IPS-NIHi11 (cell line): ENCODE measurements around the gene PTBP3.
"Not testable (repeated sequence)": the region's sequence is repeated elsewhere in the genome, so short reads cannot be mapped to it uniquely, and the experiment has no call there.

Source experiments
- DNase-seq: peaks from one replicate; pipeline ENCODE4 v3.0.0; 2012; ENCODE audit warnings: mixed read lengths, low spot score

The PTBP3 gene

GRCh38 chr9:112268413-112268812 lies 65.0 kb downstream of the PTBP3 start:
- DNase-seq = no peak

GRCh38 chr9:112267086-112267485 lies 66.3 kb downstream of the PTBP3 start:
- DNase-seq = not testable (repeated sequence)

GRCh38 chr9:112265391-112265790 lies 68.0 kb downstream of the PTBP3 start:
- DNase-seq = no peak

- DNase-seq = no peak
Measured at GRCh38 chr9:112262577-112262976, 70.8 kb downstream of the PTBP3 start.

- DNase-seq = no peak
Measured at GRCh38 chr9:112261133-112261532, 72.3 kb downstream of the PTBP3 start.

- no peak for DNase-seq
Measured at GRCh38 chr9:112258106-112258505, 75.3 kb downstream of the PTBP3 start.

- DNase-seq = no peak
Measured at GRCh38 chr9:112252194-112252593, 81.2 kb downstream of the PTBP3 start.

GRCh38 chr9:112249277-112249676 lies 84.1 kb downstream of the PTBP3 start:
- no peak for DNase-seq

GRCh38 chr9:112248722-112249121 lies 84.7 kb downstream of the PTBP3 start:
- DNase-seq = no peak

- DNase-seq = no peak
Measured at GRCh38 chr9:112247090-112247489, 86.3 kb downstream of the PTBP3 start.

GRCh38 chr9:112245126-112245525 lies 88.3 kb downstream of the PTBP3 start:
- DNase-seq = no peak

- no peak for DNase-seq
Measured at GRCh38 chr9:112242147-112242804, 91.1 kb downstream of the PTBP3 start.

- no peak for DNase-seq
Measured at GRCh38 chr9:112241491-112241890, 91.9 kb downstream of the PTBP3 start.

GRCh38 chr9:112239708-112240107 lies 93.7 kb downstream of the PTBP3 start:
- DNase-seq = no peak

GRCh38 chr9:112239284-112239683 lies 94.1 kb downstream of the PTBP3 start:
- DNase-seq = no peak

GRCh38 chr9:112234779-112235178 lies 98.6 kb downstream of the PTBP3 start:
- no peak for DNase-seq

GRCh38 chr9:112233769-112234168 lies 99.7 kb downstream of the PTBP3 start:
- DNase-seq = no peak

- no peak for DNase-seq
Measured at GRCh38 chr9:112232233-112232632, 101.2 kb downstream of the PTBP3 start.

GRCh38 chr9:112226091-112226490 lies 107.3 kb downstream of the PTBP3 start:
- DNase-seq = no peak

- no peak for DNase-seq
Measured at GRCh38 chr9:112224401-112225289, 108.8 kb downstream of the PTBP3 start.

- DNase-seq = no peak
Measured at GRCh38 chr9:112218908-112219307, 114.5 kb downstream of the PTBP3 start.

- no peak for DNase-seq
Measured at GRCh38 chr9:112212926-112213325, 120.5 kb downstream of the PTBP3 start.

- DNase-seq = no peak
Measured at GRCh38 chr9:112207451-112207850, 126.0 kb downstream of the PTBP3 start.
